ENCODE results near the gene ACOT7. TPM values are rescaled to one million over a fixed set of nuclear protein-coding genes. Genes with fewer than 3 reads are reported as not detected.

The ACOT7 gene
- total and polyA plus RNA-seq, 2 of the 13 experiments (the other 11 are each of a cell fraction or from before 2014, with no cell fraction given): 33.0 to 55.8 TPM

GRCh38 chr1:6426972-6427350 lies 33.4 kb upstream of the ACOT7 start:
- ATAC-seq (no peak), FAIRE-seq (no peak), DNase-seq (ENCODE audit: low spot score) (no peak)
- no peak overlapping the region for H3K27ac ChIP-seq (ENCODE audit: extremely low read length, insufficient read depth, low read length)
- H3K9me3 ChIP-seq (ENCODE audit: low read length): no peaks in the 10 kb centered on the region
- H3K4me3 ChIP-seq (replicated peaks in 1 of 3; ENCODE audit: insufficient read depth in 1 of 3, low read depth in 2 of 3, low read length in 3 of 3): no peak overlapping the region
- intact Hi-C loops (cut with micrococcal nuclease; ENCODE audit: unreplicated experiment): no loop called here
- H3K4me1 ChIP-seq (ENCODE audit: insufficient read depth, low read length): peaks cover 36% of the 10 kb centered on the region
- no peaks in the 10 kb centered on the region for H3K79me2 ChIP-seq (ENCODE audit: insufficient read depth, low read length)
- H3K4me2 ChIP-seq (ENCODE audit: low read depth, low read length): no peak overlapping the region
- H3K27me3 ChIP-seq (ENCODE audit: control insufficient read depth in 1 of 2, insufficient read depth in 2 of 2, low read length in 2 of 2): peaks cover 35 to 72% of the 10 kb centered on the region in 2 experiments
- ChIA-PET CTCF (ENCODE audit: low intra/inter-chr PET ratio, low total read pairs) (no interaction called here), POLR2A (no interaction called here)
- no peaks in the 10 kb centered on the region; the same call in 1 of the 2 replicates for H4K20me1 ChIP-seq (ENCODE audit: insufficient read depth, low read length)
- no peaks in the 10 kb centered on the region for H3K36me3 ChIP-seq (replicated peaks in 1 of 2; ENCODE audit: control insufficient read depth in 1 of 2, insufficient read depth in 2 of 2, low read length in 2 of 2)
- TF ChIP-seq BCL6 (CRISPR knock-in tag; IDR thresholded peaks at IDR 0.05) (no peak), HNRNPK (IDR thresholded peaks at IDR 0.05; ENCODE audit: low read depth, low read length, poor library complexity, severe bottlenecking) (no peak), ZNF275 (CRISPR knock-in tag; IDR thresholded peaks at IDR 0.05; ENCODE audit: borderline replicate concordance) (no peak), ZSCAN20 (CRISPR knock-in tag; IDR thresholded peaks at IDR 0.05; ENCODE audit: borderline replicate concordance) (no peak), U2AF2 (IDR thresholded peaks at IDR 0.05; ENCODE audit: low read depth, low read length) (no peak), MBNL3 (CRISPR knock-in tag; conservative IDR thresholded peaks at IDR 0.05) (no peak), BRF2 (CRISPR knock-in tag; IDR thresholded peaks at IDR 0.05) (no peak), ZBTB42 (CRISPR knock-in tag; IDR thresholded peaks at IDR 0.05) (no peak), SPEN (CRISPR knock-in tag; IDR thresholded peaks at IDR 0.05; ENCODE audit: low read depth) (no peak), HNF4G (IDR thresholded peaks at IDR 0.05; ENCODE audit: borderline replicate concordance, low read depth, low read length) (no peak), HNF4G (CRISPR knock-in tag; IDR thresholded peaks at IDR 0.05; ENCODE audit: borderline replicate concordance, low read depth) (no peak), STAT6 (CRISPR knock-in tag; IDR thresholded peaks at IDR 0.05; ENCODE audit: borderline replicate concordance) (no peak), ARID4A (CRISPR knock-in tag; IDR thresholded peaks at IDR 0.05; ENCODE audit: borderline replicate concordance) (no peak), ATF7 (IDR thresholded peaks at IDR 0.05) (no peak), ATF7 (CRISPR knock-in tag; IDR thresholded peaks at IDR 0.05) (no peak), ZNF550 (CRISPR knock-in tag; IDR thresholded peaks at IDR 0.05; ENCODE audit: borderline replicate concordance) (no peak), SIN3B (IDR thresholded peaks at IDR 0.05; ENCODE audit: low read length) (no peak)
- 36% methylated on average over 10 of the region's 10 CpGs for WGBS (ENCODE audit: low lambda C conversion rate)
- in situ Hi-C loops (cut with HindIII; ENCODE audit: extremely low pct_ligation_motif_present, low pct_unique_long_range_greater_than_20kb): no loop called here
- BruUV-seq (replicated peaks): no TSS peak
- H3K9ac ChIP-seq (ENCODE audit: insufficient read depth, low read depth, low read length): no peak overlapping the region
- no peak overlapping the region for H2AFZ ChIP-seq (ENCODE audit: low read length)

Measured in HepG2 (cell line).